Measurements from ENCODE around the gene TTC33. TPM values are rescaled to one million over a fixed set of nuclear protein-coding genes. Genes with fewer than 3 reads are reported as not detected.
A peak's percentile ranks its signal among the peaks of the same experiment; 100 is the strongest.

TTC33 gene
- polyA plus RNA-seq, 10 donors, result 16.6 to 23.1 (median 18.7) TPM

DNA sequence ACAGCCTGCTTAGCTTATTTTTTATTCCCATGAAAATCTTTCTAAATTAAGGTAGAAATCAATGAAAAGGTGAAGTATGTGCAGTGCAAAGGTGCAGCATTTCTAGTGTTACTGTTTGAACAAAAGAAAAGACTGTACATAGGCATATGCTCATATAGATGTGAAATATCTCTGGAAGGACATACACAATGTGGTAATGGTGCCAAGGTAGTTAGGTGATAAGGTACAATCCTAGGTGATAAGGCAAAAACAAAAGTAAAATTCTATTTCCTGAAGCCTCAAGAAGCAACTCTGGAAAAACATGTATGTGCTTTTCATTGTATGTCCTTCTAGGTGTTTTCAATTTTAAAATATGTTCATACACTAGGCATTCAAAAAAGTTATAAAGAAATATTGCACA lies 215.5 kb downstream of the TTC33 start:
- no peak for DNase-seq

DNA sequence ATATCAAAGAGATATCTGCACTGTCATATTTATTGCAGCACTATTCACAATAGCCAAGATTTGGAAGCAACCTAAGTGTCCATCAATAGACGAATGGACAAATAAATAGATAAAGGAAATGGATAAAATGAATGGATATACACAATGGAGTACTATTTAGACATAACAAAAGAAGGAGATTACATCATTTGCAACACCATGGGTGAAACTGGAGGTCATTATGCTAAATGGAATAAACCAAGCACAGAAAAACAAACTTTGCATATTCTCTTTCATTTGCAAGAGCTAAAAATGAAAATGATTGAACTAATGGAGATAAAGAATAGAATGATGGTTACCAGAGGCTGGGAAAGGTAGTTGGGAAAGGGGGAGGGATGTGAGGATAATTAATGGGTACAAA lies 231.1 kb downstream of the TTC33 start:
- DNase-seq, result no peak

DNA sequence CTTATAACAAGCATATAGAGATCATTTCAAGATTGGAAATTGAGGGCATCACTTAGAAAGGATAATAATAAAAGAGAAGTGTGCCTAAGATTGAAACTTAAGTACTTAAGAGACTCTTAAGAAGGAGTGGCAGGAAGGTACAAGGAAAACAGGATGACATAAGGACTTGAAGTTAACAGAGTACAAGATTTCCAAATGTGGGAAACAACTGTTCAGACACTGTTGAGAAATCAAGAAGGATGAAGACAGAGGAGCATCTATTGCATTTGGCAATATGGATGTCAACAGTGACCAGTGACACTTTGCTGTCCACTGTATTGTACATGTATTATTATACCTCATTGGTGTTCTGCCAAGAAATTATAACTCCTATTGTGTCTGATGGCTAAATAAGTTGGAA lies 233.8 kb downstream of the TTC33 start:
- no peak for DNase-seq

DNA sequence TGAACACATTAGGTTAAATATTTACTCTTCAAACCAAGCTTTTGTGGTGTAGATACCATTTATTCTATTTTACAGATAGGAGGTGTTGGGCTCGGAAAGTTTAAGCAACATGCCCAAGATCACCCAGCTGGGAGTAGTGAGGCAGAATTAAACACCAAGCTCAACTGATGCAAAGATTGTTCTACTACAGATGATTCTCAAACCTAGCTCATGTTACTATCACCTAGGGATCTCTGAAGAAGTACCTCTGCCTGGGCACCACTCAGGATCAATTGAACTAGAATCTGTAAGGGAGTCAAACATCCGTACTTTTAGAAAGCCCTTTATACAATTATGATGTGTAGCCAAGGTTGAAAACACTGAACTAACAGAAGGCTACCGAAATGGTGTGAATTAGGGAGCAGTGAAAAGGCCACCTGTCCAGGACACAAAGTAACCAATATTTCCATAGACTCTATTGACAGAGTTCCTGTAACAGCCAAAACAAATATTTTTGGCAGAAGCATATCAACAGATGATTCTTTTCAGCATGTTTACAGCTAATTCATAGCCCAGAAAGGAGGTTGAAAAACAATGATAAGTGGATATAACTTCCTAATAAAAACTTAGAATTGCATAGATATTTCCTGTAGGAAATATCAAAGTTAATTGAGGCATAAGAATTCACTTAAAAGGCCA lies 234.5 kb downstream of the TTC33 start:
- no peak for DNase-seq

DNA sequence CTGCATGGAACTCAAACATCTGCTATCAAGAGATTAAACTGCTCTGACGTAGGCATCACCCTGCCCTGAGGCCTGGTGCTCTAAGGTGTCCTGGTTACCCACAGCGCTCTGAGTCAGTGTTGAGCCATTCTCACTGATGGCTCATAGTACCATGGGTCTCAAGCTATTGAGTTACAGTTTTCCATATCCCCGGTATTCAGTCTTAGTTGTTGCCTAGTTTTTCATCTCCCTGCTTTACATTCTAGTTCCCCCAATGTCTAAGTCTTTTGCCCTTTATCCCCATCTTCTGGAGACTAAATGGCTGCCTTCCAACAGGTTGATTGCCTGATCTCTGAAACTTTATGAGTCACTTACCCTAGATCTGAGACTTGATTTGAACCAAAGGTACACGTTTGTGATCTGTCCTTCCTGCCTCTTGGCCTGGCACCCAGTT lies 237.3 kb downstream of the TTC33 start:
- DNase-seq, result no peak

DNA sequence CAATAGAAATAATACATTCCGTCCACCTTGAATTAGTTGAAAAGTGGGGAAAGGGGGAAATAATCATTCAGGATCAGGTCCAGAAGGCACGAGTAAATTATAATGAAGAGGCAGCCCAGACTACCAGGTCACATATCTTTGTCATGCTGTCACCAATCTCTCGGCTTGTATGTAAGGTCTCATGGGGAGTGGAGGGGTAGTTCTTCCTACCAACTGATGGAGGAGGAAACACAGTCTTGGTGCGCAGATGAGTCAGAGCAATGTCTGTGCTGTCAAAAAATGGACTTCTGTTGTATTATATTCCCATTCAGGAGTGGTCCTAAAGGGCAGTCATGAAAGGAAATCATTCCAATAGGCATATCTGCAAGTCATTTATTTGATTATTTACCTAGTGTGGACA lies 240.3 kb downstream of the TTC33 start:
- no peak for DNase-seq

DNA sequence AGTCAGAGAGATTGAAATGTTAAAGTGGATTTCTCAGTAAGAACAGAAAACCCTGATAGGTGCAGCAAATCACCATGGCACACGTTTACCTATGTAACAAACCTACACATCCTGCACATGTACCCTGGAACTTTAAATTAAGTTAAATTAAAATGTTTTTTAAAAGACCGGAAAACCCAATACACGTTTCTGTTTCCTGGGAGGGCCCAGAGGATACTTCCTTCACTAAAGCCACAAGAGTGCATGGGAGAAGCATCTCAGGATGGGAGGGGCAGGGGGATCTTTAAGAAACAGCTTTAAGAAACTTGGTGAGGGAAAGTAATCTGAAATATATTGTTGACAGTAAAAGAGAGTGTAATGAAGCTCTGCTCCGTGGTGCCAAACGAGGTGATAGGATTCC lies 240.8 kb downstream of the TTC33 start:
- DNase-seq, result no peak

DNA sequence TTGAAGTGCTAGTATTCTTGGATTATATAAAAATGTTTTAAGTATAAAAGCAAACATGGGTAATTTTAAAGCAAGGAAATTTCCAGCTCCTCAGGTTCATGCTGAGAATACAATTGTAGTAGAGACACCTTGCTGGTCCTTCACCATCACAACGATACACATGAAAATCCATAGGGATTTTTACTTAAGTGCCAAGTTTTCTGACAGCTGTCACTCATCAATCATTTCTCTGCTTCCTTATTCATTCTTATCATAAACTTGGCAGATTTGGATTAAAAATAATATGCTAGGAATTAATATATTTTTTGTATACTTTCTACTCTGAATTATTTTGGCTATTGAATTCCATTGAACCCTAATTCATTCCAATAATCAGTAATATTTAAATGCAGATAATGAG lies 244.0 kb downstream of the TTC33 start:
- no peak for DNase-seq

DNA sequence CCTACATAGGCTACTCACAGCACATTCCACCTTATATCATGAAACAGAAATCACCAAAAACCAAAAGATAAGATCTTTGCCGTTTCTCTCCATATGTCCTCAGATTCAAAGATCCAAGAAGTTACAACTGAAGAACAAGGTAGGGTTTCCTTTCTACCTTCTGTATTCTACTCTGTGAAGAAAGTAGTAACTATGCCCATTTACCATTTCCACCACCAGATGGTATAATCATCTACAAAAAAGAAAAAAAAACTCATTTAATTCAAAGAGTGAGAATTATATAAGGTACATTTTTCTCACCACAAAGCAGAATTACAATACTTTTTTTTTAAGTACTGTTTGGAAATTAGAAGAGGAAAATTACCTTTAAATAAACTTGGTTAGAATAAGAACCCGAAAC lies 248.7 kb downstream of the TTC33 start:
- no peak for DNase-seq

DNA sequence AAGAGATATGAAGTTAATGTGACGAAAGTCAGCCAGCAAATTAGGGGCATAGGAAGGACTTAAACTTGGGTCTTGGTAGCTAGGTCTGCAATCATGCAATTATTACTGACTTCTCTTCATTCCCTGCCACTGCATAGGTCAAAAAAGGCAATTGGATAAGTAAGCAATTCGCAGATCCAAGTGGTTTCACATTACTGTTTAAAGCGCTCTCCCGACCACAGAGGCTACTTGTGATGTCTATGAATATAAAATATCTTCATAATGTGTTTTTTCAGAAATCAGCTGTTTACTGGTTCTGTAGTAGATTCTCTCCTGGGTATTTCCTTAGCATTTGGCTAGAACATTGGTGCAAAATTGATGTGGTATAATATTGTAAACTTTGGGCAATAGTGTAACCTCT lies 250.7 kb downstream of the TTC33 start:
- DNase-seq, result no peak

DNA sequence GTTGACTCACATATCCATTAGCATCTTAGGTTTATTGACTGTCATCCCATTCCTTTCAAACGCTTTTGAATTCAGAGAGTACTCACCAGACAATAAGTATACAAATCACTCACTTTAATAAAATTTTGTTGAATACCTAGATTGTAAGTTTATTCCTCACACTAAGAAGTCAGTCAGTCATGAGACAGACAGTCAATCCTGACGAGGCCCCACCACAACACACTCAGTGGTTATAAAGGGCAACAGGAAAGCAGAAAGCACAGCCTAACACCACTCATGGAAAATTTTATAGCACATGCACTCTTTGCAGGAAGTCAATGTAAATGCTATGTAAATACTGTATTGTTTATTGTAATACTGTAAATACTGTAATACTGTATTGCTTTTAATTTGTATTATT lies 252.3 kb downstream of the TTC33 start:
- DNase-seq, result no peak

DNA sequence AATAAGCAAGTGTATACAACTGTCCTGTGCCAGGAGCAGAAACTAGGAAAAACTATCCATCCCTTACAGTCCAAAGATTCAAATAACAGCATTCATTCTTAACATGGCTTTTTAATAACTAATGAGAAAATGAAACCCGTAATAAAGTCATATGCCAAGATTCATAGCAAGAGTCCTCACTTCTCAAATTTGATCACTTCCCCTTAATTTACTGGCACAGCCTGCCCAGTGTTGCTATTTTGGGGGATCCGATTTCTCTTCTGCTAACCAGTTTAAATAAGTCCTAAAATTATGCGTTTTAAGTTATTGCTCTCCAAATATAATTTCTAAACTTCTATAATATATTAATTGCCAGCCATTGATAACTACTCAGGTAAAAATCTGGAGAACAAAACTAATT lies 253.0 kb downstream of the TTC33 start:
- no peak for DNase-seq

DNA sequence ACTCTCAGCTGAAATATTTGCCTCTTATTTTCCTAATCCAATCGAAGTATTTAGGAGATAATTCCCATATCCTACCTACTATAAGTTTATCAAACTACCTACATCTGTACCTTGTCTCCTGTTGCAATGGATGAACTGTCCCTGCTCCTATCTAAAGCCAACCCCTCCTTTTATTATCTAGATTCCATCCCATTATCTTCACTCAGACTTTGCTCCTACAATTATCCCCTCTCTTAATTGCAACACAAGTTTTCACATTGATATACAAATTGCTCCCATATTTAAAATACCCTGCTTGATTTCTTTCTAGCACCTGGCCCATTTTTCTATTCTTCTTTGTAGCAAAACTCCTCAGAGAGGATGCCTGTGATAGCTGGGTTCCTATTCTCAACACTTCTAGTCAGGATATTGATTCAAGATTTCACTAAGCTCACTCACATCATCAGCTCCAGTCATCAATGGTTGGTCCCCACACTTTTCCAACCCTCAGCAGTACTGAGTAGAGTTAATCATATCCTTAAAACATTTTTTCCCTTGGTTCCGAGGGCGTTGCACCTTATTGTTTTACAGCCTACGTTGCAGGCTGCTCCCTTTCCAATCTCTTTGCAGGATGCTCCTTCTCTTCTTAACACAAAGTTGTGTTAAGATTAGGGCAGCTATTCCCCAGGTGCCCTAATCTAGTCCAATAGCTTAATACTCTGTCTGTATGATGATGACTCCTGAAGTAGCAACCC lies 253.9 kb downstream of the TTC33 start:
- DNase-seq, result no peak

DNA sequence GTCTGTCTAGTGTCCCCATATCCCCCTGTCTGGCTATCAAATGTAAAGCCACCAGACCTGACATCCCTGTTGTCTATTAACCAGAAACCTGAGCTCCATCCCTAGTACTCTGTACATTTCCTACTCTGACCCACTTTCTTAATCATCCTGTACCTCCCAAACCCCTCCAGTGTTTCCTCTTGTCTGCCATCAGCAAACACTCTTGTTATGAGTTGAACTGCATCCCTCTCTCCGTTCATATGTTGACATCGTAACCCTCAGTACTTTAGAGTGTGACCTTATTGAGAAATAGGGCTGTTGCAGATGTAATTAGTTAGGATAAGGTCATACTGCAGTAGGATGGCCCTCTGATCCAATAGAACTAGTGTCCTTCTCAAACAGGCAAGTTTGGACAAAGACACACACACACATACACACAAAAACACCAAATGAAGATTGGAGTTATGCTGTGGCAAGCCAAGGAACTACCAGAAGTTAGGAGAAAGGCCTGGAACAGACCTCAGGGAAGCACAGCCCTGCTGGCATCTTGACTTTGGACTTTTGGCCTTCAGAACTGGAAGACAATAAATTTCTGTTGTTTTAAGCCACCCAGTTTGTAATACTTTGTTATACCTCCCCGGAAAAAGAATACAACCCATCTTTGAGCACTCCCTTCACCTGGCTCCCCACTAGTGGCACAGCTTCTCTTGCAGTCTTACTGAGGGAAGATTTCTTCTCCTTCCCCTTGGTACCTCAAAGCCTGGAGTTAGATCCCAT lies 256.1 kb downstream of the TTC33 start:
- no peak for DNase-seq

DNA sequence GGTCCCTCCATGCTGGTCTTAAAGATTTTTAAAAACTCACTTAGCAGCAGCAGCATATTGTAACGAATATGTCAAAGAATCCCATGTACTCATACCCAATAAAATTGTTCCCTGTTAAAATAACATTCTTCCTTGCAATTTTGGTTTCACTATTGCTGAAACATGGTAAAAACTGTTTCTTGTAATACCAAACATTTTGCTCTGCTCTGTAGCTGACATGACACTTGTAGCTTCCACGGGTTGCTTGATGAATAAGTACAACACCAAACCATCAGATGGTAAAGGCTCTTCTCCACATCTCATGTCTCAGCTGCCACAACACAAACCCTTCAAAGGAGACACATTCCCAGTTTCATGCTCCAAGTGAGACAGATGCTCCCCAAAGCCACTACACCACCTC lies 256.8 kb downstream of the TTC33 start:
- no peak for DNase-seq

DNA sequence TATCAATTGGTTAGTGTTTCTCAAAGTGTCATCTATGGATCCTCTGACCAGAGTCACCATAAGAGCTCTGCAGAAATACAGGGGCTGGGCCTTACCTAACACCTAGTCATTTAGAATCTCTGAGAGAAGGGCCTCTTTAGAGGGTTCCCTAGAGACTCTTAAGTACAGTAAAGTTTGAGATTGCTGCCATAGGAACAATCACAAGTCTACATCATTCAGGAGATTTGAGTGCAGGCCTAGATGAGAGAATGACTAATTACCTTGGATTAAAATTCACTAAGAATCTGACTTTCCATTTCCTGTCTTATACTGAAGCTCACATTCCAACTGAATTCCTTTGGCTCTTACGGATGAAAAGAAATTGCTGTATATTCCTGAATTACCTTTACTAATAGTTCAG lies 258.2 kb downstream of the TTC33 start:
- DNase-seq, result peak in 1 of 3 donors; percentile 39

DNA sequence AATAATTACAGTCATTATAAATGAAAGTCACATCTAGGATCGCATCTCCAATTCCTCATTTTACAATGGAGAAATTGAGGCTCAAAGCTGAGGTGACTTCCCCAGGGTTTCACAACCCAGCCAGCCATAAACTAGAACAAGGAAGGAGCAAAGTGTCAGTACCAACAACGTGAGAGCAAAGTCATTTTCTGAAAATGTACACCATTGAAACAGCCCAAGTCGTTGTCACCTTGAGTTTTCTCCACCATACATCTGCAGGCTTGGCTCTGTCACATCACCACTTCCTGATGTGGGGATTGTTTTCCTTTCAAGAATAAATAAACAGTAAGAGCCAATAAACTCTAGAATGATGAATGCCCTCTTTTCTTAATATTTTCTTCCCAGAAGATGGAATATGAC lies 260.5 kb downstream of the TTC33 start:
- DNase-seq, result no peak

DNA sequence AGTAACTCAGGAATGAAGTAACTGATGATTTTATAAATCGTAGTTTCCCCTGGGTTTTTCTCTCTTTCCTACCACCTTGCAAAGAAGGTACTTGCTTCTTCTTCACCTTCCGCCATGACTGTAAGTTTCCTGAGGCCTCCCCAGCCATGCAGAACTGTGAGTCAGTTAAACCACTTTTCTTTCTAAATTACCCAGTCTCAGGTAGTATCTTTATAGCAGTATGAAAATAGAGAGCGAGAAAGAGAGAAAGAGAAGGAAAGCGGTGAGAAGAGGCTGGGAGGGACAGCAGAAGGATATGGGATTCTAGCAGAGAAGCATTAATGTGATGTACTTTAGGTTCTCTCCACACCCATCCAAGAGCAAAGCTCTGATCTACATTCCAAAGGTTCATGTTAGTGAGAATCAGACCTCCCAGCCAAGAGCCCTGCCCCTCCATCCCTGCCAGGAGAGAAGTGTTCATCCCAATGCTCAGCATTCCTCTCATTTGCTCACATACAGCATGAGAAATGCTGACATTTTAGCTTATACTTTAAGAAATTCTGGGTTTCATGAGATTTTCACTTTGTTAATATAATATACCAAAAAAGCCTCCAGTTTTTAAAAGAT lies 261.0 kb downstream of the TTC33 start:
- DNase-seq, result no peak

DNA sequence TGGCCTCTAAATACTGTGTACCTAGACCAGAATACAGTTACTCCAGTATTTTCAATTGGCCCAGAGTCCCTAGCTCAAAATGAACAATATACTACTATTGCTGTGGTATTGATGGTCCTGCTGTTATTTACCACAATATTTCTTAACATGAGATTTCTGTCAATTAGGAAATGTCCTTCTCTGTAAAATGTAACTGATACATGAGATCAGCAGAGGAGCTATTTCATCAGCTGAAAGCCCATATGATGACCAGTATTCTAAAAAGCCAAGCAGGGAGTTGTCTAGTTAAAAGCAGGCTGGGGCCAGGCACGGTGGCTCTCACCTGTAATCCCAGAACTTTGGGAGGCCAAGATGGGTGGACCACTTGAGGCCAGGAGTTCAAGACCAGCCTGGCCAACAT lies 263.7 kb downstream of the TTC33 start:
- no peak for DNase-seq

DNA sequence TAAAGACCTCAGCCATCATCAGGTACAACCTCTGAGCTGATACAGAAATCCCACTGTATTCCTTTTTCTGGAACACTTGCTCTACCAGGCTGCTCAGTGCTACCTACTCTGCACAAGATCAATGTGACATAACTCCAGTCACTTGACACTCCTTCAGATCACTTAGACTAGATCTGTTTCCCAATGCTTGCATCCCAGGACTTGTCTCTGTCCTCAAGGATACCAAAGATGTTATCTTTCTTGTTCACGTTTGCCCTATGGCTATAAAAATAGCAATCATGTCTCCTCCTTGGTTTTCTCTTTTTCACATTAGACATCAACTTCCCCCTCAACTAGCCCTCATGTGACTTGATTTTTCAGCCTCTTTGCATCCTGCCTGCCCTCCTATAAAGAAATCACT lies 264.1 kb downstream of the TTC33 start:
- DNase-seq, result no peak

DNA sequence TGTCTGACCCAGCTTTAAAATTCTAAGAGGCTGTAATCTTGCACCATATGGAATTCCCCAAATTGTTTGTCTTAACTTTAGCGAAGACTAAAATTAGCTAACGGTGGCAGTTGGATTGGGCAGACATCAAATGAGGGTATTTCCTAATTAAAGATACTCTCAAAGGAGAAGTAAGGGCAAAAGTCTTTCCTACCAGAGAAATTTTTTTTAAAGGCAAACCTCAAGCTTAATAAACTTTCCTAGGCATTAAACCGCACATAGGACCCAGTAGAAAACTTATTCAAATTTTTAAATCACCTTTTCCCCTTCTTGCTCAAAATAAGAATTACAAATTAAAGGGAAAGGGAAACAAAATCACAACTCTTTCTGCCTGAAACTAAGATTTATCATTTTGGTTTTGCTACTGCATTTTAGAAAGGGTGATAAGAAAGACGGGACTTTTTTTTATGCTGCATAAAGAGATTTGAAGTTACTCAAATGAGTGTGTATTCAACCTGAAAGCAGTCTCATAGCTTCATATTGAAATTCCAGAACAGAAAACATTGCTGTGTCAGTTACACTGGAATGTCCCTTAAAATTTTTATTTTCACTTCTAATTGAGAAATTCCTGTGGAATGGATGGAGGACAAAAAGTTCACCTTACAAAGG lies 265.2 kb downstream of the TTC33 start:
- no peak for DNase-seq

DNA sequence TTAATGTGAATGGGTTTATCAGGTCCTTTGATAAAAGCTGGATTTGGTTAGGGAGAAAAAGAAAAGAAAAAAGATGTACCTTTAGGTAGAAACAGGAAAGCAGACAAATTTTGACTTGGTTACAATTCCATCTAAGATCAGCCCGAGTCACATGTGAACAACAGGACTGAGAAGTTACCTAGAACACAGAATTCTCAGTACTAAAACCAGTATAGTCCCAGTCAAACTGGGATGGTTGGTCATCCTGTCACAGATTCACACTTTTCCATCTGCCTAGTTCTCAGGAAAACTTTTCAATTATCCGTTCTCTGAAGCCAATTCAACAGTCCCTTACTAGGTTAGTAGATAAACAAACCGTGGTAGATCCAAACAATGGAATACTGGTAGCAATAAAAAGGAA lies 266.3 kb downstream of the TTC33 start:
- no peak for DNase-seq

All from muscle of back (tissue), 11 donors.